ENCODE results near the gene SPATA32. TPM values are rescaled to one million over a fixed set of nuclear protein-coding genes. Genes with fewer than 3 reads are reported as not detected.

The SPATA32 gene
- total RNA-seq, 1 experiment from 2014 or later: not detected

DNA sequence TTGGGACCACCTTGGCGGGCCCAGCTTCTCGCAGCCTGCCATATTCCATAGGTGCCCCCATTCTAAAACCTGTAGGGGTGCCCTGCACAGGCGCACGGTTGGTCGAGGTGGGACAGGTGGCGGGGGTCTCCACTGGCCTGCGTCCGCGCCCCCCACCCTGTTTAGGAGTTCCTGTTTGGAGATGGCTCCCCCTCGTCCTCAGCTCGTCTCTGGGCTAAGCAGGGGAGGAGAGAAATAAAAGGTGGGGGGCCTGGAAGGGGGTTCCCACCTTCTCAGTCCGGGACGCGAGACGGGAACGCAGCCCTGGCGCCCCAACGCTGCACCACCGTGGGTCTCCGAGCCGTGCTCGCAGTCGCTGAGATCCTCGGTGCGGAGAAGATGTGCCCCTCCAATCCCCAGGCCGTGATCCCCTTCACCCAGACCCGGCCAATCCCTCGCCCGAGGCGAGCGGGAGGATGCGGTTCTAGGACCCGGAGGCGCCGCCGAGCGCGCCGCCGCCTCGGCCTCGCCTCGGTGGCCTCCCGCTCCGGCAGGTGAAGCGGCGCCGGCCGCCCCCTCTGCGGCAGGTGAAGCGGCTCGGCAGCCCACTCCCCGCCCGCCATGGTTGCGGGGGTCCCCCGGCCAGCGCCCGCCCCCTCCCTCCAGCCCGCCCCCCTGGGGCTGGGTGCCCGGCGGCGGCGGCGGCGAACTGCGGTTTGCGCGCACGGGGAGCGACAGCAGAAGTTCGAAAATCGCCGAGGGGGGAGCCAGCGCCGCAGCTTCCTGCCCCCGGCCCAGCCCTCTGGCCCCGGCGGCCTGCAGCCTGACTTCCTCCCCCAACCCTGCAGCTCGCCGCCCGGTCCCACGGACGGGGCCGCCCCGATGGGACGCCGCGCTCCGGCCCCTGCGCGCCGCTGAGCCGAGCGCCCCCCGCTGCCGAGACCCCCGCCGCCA lies 40.5 kb downstream of the SPATA32 start, which contains the start of gene FMNL1:
Gene FMNL1 (plus strand): TSS at position 805 of the 933 bp plus-strand sequence. CDS start 240 bp downstream, outside the sequence.
- H3K27me3 Mint-ChIP-seq (ENCODE audit: insufficient read depth, unreplicated experiment): no peaks in the 10 kb centered on the region
- intact Hi-C loops (cut with micrococcal nuclease): no loop called here
- ChIA-PET POLR2A (interaction anchor here (0.5 to 1.2 kb wide), 3 partner anchors 71 to 158 kb away, joined by 3 to 4 read pairs (median 3); no protein-coding TSS in a partner anchor), CTCF (interaction anchor here (0.6 to 5.1 kb wide), 7 partner anchors 12 to 631 kb away, joined by 3 to 49 read pairs (median 4); partner anchors contain the start of gene ACBD4)
- H3K4me3 Mint-ChIP-seq (ENCODE audit: unreplicated experiment): peak within 1 kb of the TSS; percentile 69
- BruUV-seq (replicated peaks): no TSS peak
- no peak within 1 kb of the TSS for H3K27ac Mint-ChIP-seq (ENCODE audit: low read depth, unreplicated experiment)
- TF ChIP-seq, protein P1, sequence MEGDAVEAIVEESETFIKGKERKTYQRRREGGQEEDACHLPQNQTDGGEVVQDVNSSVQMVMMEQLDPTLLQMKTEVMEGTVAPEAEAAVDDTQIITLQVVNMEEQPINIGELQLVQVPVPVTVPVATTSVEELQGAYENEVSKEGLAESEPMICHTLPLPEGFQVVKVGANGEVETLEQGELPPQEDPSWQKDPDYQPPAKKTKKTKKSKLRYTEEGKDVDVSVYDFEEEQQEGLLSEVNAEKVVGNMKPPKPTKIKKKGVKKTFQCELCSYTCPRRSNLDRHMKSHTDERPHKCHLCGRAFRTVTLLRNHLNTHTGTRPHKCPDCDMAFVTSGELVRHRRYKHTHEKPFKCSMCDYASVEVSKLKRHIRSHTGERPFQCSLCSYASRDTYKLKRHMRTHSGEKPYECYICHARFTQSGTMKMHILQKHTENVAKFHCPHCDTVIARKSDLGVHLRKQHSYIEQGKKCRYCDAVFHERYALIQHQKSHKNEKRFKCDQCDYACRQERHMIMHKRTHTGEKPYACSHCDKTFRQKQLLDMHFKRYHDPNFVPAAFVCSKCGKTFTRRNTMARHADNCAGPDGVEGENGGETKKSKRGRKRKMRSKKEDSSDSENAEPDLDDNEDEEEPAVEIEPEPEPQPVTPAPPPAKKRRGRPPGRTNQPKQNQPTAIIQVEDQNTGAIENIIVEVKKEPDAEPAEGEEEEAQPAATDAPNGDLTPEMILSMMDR (IDR thresholded peaks at IDR 0.05; ENCODE audit: unreplicated experiment): no peak
- H3K9me3 Mint-ChIP-seq (ENCODE audit: unreplicated experiment): no peaks in the 10 kb centered on the region
- H3K4me1 Mint-ChIP-seq (ENCODE audit: insufficient read depth, unreplicated experiment): peaks cover 28% of the 10 kb centered on the region
- DNase-seq (ENCODE audit: unreplicated experiment): no peak
- H3K36me3 Mint-ChIP-seq (ENCODE audit: insufficient read depth, unreplicated experiment): peaks cover 6% of the 10 kb centered on the region

DNA sequence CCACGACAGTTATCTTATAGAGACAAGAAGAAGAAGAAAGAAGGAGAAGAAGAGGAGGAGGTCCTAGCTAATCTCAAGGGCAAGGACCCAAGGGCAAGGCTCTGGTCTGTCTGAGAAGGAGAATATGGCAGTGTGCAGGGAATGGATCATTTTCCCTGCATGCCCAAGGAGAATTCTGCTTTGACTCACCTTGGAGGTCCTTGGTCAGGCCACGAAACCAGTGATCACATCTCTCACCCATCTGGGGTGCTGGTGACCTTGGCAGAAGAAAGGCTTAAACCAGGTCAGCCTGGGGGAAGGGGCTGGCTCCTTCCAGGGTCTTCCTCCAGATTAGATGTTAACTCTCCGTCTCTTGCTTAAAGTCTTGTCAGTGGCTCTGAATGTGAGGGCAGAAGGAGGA lies 41.8 kb downstream of the SPATA32 start:
- TF ChIP-seq, protein P1 (IDR thresholded peaks at IDR 0.05; ENCODE audit: unreplicated experiment): no peak
- BruUV-seq (replicated peaks): no TSS peak
- Mint-ChIP-seq H3K4me1 (ENCODE audit: insufficient read depth, unreplicated experiment) (peaks cover 17% of the 10 kb centered on the region), H3K27me3 (ENCODE audit: insufficient read depth, unreplicated experiment) (no peaks in the 10 kb centered on the region), H3K9me3 (ENCODE audit: unreplicated experiment) (no peaks in the 10 kb centered on the region), H3K4me3 (ENCODE audit: unreplicated experiment) (peak overlapping the region; percentile 69), H3K36me3 (ENCODE audit: insufficient read depth, unreplicated experiment) (peaks cover 6% of the 10 kb centered on the region), H3K27ac (ENCODE audit: low read depth, unreplicated experiment) (no peak overlapping the region)
- intact Hi-C loops (cut with micrococcal nuclease): no loop called here
- ChIA-PET POLR2A (interaction anchor here (0.9 to 2.2 kb wide), 3 partner anchors 10 to 91 kb away, joined by 3 to 13 read pairs (median 3); partner anchors contain the start of gene HEXIM2), CTCF (interaction anchor here (0.6 to 5.1 kb wide), 20 partner anchors 11 to 632 kb away, joined by 3 to 49 read pairs (median 5); partner anchors contain the start of genes ACBD4 and HEXIM1)
- no peak for DNase-seq (ENCODE audit: unreplicated experiment)

- peaks cover 11% of the 10 kb centered on the region for H3K4me1 Mint-ChIP-seq (ENCODE audit: insufficient read depth, unreplicated experiment)
- intact Hi-C loops (cut with micrococcal nuclease): loop anchor here (1.0 to 5.0 kb wide), 4 partner anchors 16 to 207 kb away; no protein-coding TSS in a partner anchor
- DNase-seq (ENCODE audit: unreplicated experiment): peak; percentile 86
Observed at GRCh38 chr17:45218895-45219661, 42.8 kb downstream of the SPATA32 start.

More at GRCh38 chr17:45218895-45219661, 42.8 kb downstream of the SPATA32 start:
- no peaks in the 10 kb centered on the region for H3K9me3 Mint-ChIP-seq (ENCODE audit: unreplicated experiment)
- H3K27me3 Mint-ChIP-seq (ENCODE audit: insufficient read depth, unreplicated experiment): no peaks in the 10 kb centered on the region
- no peak overlapping the region for H3K4me3 Mint-ChIP-seq (ENCODE audit: unreplicated experiment)
- CTCF ChIA-PET: interaction anchor here (0.5 to 5.1 kb wide), 39 partner anchors 10 to 876 kb away, joined by 3 to 49 read pairs (median 4); partner anchors contain the start of genes ACBD4 and HEXIM1
- H3K36me3 Mint-ChIP-seq (ENCODE audit: insufficient read depth, unreplicated experiment): peaks cover 6% of the 10 kb centered on the region
- TF ChIP-seq, protein P1 (IDR thresholded peaks at IDR 0.05; ENCODE audit: unreplicated experiment): peak; percentile 95
- H3K27ac Mint-ChIP-seq (ENCODE audit: low read depth, unreplicated experiment): no peak overlapping the region
- POLR2A ChIA-PET: interaction anchor here (0.5 to 2.2 kb wide), 14 partner anchors 11 to 208 kb away, joined by 3 to 13 read pairs (median 3); partner anchors contain the start of genes ACBD4, HEXIM2 and MAP3K14
- BruUV-seq (replicated peaks): no TSS peak

Other genes with a start within 250 kb of the SPATA32 start
- gene DCAKD, start 210.5 kb downstream of the SPATA32 start, total RNA-seq (2022): 23.1 and 23.3 TPM in 2 replicates
- gene NMT1, start 200.8 kb downstream of the SPATA32 start, total RNA-seq (2022): 85.3 and 89.7 TPM in 2 replicates
- gene PLCD3, start 129.6 kb downstream of the SPATA32 start, total RNA-seq (2022): 54.5 and 69.7 TPM in 2 replicates
- 7.2 and 7.8 TPM in 2 replicates for gene ACBD4, start 126.4 kb downstream of the SPATA32 start, total RNA-seq (2022)
- 22.5 and 26.7 TPM in 2 replicates for gene HEXIM1, start 113.6 kb downstream of the SPATA32 start, total RNA-seq (2022)
- gene HEXIM2, start 100.2 kb downstream of the SPATA32 start, total RNA-seq (2022): 5.1 and 7.7 TPM in 2 replicates
- gene FMNL1, start 40.2 kb downstream of the SPATA32 start, total RNA-seq (2022): 28.1 and 35.8 TPM in 2 replicates
- gene MAP3K14, start 54.9 kb upstream of the SPATA32 start, total RNA-seq (2022): 5.3 and 9.2 TPM in 2 replicates
- gene ARHGAP27, start 170.8 kb upstream of the SPATA32 start, total RNA-seq (2022): 30.5 and 47.6 TPM in 2 replicates
- gene PLEKHM1, start 228.6 kb upstream of the SPATA32 start, total RNA-seq (2022): 53.4 and 87.4 TPM in 2 replicates

Data from MCF 10A (cell line).